Measurements from ENCODE around the gene ATP6V1B1. TPM values are rescaled to one million over a fixed set of nuclear protein-coding genes. Genes with fewer than 3 reads are reported as not detected.

The ATP6V1B1 gene
- total RNA-seq, 2 donors from 2014 or later = 1.4 to 4.4 TPM

DNA sequence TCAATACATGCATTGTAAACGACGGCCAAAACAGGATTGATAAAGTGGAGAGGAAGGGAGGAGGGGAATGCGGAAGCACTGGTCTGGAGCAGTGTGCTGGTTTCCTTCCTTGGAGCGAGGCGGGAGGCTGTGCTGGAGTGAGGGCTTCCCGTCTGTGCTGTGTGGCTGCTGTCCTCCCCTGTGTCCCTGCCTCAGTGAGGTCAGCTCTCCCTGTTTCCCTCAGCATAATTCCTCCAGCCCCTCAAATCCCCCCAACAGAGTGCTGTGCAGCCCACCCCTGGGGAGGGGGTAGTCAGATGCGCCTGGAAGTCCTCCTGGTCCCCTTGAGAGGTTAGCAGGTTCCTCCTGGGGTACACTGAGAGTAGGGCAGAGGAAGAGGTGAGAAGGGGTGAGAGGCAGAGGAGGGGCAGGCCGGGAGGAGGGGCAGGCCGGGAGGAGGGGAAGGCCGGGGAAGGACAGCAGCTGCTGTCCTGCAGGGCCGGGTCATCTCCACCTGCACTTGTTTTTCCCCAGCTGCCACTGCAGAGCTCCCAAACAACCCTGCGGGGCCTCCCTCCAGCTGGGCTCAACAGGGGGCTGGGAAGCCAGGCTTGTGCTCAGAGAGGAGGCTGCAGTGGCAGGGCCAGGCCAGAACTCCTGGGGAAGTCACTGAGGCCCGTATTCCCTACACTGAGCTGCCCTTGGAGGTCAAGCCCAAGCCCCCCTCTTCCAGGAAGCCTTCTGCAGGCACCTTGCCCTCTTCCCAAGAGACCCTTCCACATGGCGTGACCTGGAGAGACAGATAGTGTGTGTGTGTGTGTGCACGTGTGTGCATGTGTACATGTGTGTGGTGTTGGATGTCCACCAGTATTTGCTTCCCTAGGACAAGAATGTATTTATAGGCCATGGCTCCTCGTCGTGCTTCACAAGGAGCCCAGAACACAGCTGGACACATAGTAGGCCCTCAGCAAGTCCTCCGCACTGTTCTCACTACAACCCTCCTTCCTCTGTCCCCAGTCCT is 13.2 kb upstream of the ATP6V1B1 start:
- TF ChIP-seq, protein P1, sequence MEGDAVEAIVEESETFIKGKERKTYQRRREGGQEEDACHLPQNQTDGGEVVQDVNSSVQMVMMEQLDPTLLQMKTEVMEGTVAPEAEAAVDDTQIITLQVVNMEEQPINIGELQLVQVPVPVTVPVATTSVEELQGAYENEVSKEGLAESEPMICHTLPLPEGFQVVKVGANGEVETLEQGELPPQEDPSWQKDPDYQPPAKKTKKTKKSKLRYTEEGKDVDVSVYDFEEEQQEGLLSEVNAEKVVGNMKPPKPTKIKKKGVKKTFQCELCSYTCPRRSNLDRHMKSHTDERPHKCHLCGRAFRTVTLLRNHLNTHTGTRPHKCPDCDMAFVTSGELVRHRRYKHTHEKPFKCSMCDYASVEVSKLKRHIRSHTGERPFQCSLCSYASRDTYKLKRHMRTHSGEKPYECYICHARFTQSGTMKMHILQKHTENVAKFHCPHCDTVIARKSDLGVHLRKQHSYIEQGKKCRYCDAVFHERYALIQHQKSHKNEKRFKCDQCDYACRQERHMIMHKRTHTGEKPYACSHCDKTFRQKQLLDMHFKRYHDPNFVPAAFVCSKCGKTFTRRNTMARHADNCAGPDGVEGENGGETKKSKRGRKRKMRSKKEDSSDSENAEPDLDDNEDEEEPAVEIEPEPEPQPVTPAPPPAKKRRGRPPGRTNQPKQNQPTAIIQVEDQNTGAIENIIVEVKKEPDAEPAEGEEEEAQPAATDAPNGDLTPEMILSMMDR (IDR thresholded peaks at IDR 0.05) = no peak
- Histone ChIP-seq H3K27ac (no peak overlapping the region), H3K9me3 (no peaks in the 10 kb centered on the region), H3K4me3 (no peak overlapping the region), H3K27me3 (replicated peaks; ENCODE audit: insufficient read depth) (no peaks in the 10 kb centered on the region), H3K4me1 (ENCODE audit: control insufficient read depth in 1 of 2, low read depth in 2 of 2) (no peaks in the 10 kb centered on the region), H3K36me3 (no peaks in the 10 kb centered on the region)
- no peak for DNase-seq (ENCODE audit: low spot score)
- ATAC-seq (ENCODE audit: insufficient number of reproducible peaks, low FRiP score, low read depth) = no peak

DNA sequence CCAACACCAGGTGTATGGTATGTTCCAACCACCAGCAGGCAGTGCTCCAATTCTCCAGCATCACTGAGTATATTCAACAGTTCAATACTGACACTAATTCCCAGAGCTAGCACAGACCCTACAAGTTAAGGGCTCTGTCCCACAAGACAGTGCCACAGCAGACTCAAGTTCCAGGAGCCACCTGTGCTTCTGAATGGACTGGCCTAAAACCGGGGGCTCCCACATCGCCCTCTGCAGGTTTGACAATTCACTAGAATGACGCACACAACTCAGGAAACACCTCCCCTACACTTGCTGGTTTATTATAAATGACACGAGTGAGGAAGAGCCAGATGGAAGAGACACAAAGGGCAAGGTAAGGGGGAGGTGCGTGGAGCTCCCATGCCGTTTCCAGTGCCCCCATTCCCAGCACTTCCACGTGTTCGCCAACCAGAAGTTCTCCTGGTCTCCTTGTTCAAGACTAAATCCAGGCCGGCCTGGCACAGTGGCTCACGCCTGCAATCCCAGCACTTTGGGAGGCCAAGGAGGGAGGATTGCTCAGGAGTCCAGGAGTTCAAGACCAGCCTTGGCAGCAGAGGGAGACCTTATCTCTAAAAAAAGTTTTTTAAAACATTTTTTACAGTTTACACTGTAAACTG is 12.2 kb upstream of the ATP6V1B1 start:
- Histone ChIP-seq H3K4me3 (no peak overlapping the region), H3K27ac (no peak overlapping the region), H3K36me3 (no peaks in the 10 kb centered on the region), H3K4me1 (ENCODE audit: control insufficient read depth in 1 of 2, low read depth in 2 of 2) (no peaks in the 10 kb centered on the region), H3K9me3 (no peaks in the 10 kb centered on the region), H3K27me3 (replicated peaks; ENCODE audit: insufficient read depth) (no peaks in the 10 kb centered on the region)
- ATAC-seq (ENCODE audit: insufficient number of reproducible peaks, low FRiP score, low read depth) = no peak
- no peak for DNase-seq (ENCODE audit: low spot score)
- TF ChIP-seq, protein P1 (IDR thresholded peaks at IDR 0.05) = no peak

DNA sequence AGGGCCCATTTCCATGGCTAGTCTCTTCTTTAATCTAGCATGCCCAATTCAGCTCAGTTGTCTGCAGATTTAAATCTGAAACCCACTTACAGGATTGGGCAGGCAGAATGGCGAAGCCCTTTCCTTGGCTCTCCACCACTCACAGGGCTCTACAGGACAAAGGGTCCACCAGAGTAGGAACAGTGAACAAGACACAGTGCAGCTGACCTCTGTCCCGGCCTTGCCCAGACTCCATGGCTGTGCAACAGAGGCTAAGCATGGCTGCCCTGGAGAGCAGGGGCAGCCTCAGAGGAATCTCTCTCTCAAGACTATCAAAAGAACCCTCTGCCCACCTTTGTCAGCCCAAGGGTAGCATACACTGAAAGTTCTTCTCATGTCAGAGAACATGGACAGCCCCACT is 9.7 kb upstream of the ATP6V1B1 start:
- Histone ChIP-seq H3K27me3 (replicated peaks; ENCODE audit: insufficient read depth) (no peaks in the 10 kb centered on the region), H3K27ac (no peak overlapping the region), H3K36me3 (no peaks in the 10 kb centered on the region), H3K9me3 (no peaks in the 10 kb centered on the region), H3K4me3 (no peak overlapping the region), H3K4me1 (ENCODE audit: control insufficient read depth in 1 of 2, low read depth in 2 of 2) (no peaks in the 10 kb centered on the region)
- no peak for ATAC-seq (ENCODE audit: insufficient number of reproducible peaks, low FRiP score, low read depth)
- TF ChIP-seq, protein P1 (IDR thresholded peaks at IDR 0.05) = no peak
- no peak for DNase-seq (ENCODE audit: low spot score)

DNA sequence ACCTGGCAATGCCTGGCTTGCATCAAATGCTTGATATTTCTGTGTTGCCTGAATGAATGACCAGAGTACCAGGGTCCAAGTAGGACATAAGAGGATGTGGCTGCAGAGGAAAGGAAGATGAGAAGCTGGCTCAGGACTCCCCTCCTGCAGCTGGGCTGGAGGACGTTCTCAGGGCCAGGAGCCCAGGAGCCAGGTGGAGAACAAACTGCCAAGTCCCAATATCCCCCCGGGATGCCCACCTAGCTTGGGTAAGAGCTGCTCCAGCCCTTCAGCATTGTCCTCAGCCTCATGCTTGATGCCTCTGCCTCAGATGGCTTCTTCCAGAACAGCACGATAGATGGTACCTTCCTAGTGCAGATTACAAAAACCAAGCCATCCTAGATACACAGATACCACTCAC is 8.6 kb upstream of the ATP6V1B1 start:
- TF ChIP-seq, protein P1 (IDR thresholded peaks at IDR 0.05) = no peak
- Histone ChIP-seq H3K9me3 (no peaks in the 10 kb centered on the region), H3K4me1 (ENCODE audit: control insufficient read depth in 1 of 2, low read depth in 2 of 2) (no peaks in the 10 kb centered on the region), H3K4me3 (no peak overlapping the region), H3K36me3 (no peaks in the 10 kb centered on the region), H3K27me3 (replicated peaks; ENCODE audit: insufficient read depth) (no peaks in the 10 kb centered on the region), H3K27ac (no peak overlapping the region)
- DNase-seq (ENCODE audit: low spot score) (no peak), ATAC-seq (ENCODE audit: insufficient number of reproducible peaks, low FRiP score, low read depth) (no peak)

DNA sequence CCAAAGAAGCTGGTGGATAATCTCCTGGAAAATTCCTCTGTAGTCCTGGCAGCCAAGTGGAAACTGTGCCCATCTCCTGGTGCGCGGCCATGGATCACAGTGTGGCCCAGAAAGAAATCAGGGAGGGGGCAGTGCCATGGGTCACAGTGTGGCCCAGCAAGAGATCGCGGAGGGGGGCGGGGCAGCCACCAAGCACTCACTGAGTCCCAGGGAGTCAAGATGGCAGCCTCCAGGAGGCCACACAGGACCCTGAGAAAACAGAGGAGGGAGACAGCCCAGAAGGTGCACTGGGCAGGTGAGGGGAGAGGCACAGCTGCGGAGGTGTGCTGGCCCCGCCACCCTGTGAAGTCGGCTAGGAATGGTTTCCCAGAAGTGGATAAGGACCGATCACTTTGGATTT is 8.1 kb upstream of the ATP6V1B1 start:
- no peak overlapping the region for H3K27ac ChIP-seq
- H3K4me1 ChIP-seq (ENCODE audit: control insufficient read depth in 1 of 2, low read depth in 2 of 2) = no peaks in the 10 kb centered on the region
- no peak for ATAC-seq (ENCODE audit: insufficient number of reproducible peaks, low FRiP score, low read depth)
- DNase-seq (ENCODE audit: low spot score) = no peak
- H3K27me3 ChIP-seq (replicated peaks; ENCODE audit: insufficient read depth) = no peaks in the 10 kb centered on the region
- H3K36me3 ChIP-seq = no peaks in the 10 kb centered on the region
- no peaks in the 10 kb centered on the region for H3K9me3 ChIP-seq
- TF ChIP-seq, protein P1 (IDR thresholded peaks at IDR 0.05) = no peak
- no peak overlapping the region for H3K4me3 ChIP-seq
